Lung (tissue), 12 donors: ENCODE results near the gene NRXN2. TPM values are rescaled to one million over a fixed set of nuclear protein-coding genes. Genes with fewer than 3 reads are reported as not detected.
A peak's percentile ranks its signal among the peaks of the same experiment; 100 is the strongest.

Source experiments
- ATAC-seq: fragments of 200-7000 bp; cut with Tn5 transposase; one replicate; pipeline ENCODE4 v1.9.1; 2020; ENCODE audit warnings: moderate number of reproducible peaks; ENCODE audit not compliant: insufficient read depth, low FRiP score
- DNase-seq, 3 donors: peaks; one replicate each; pipeline ENCODE4 v3.0.0-alpha.2; 2013 to 2017
- H3K27ac ChIP-seq, 2 donors: one replicate each; pipeline ENCODE4 v1.5.1; 2013; ENCODE audit warnings: mild to moderate bottlenecking in 2 of 2, moderate library complexity in 2 of 2, control low read depth in 1 of 2, inconsistent platforms in 1 of 2, low read depth in 1 of 2, low read length in 1 of 2
- H3K27me3 ChIP-seq, 3 donors: one replicate each; pipeline ENCODE4 v1.5.1; 2013; ENCODE audit warnings: low read length in 2 of 3; ENCODE audit not compliant: control insufficient read depth in 3 of 3, insufficient read depth in 3 of 3
- H3K36me3 ChIP-seq, 4 donors: one replicate each; pipeline ENCODE4 v1.5.1; 2013; ENCODE audit warnings: low read length in 4 of 4, mild to moderate bottlenecking in 1 of 4, moderate library complexity in 1 of 4; ENCODE audit not compliant: control insufficient read depth in 4 of 4, insufficient read depth in 4 of 4
- H3K4me1 ChIP-seq, 5 donors: one replicate each; pipeline ENCODE4 v1.5.1; 2013; ENCODE audit warnings: low read length in 5 of 5, mild to moderate bottlenecking in 2 of 5, moderate library complexity in 1 of 5; ENCODE audit not compliant: control insufficient read depth in 5 of 5, insufficient read depth in 5 of 5
- H3K4me3 ChIP-seq: one replicate; pipeline ENCODE4 v1.5.1; 2013; ENCODE audit warnings: mild to moderate bottlenecking, control low read depth, moderate library complexity
- H3K9ac ChIP-seq, 2 donors: one replicate each; pipeline ENCODE4 v1.5.1; 2013; ENCODE audit warnings: low read length in 2 of 2, control low read depth in 1 of 2; ENCODE audit not compliant: insufficient read depth in 1 of 2
- H3K9me3 ChIP-seq, 4 donors: one replicate each; pipeline ENCODE4 v1.5.1; 2013; ENCODE audit warnings: low read length in 3 of 4, mild to moderate bottlenecking in 1 of 4, moderate library complexity in 1 of 4; ENCODE audit not compliant: control insufficient read depth in 4 of 4, insufficient read depth in 3 of 4
- WGBS, 2 donors: extraction: QIAGEN DNeasy Blood & Tissue Kit; methylation state at CpG; one replicate each; pipeline ENCODE4 v1.1.7; 2013; 5-methylcytosine and 5-hydroxymethylcytosine counted together
- polyA plus RNA-seq, 2 donors: library from polyadenylated mRNA; stranded (reverse); fragments of 200-250 nt; gene quantifications; one replicate each; pipeline ENCODE4 v1.2.1, GENCODE V29; 2013
- total RNA-seq, 2 donors: library from RNA; depleted of rRNA in 1 of 2; stranded (reverse); fragments of >200 nt in 1 of 2; gene quantifications; one replicate each; pipeline ENCODE4 v1.2.1, GENCODE V29; 2014 to 2021
- TF ChIP-seq, protein P1 (sequence below): IDR thresholded peaks from 2 replicates; pipeline ENCODE4 v1.5.1; 2012; ENCODE audit warnings: mild to moderate bottlenecking; ENCODE audit errors: control extremely low read depth, extremely low read depth
- donor health status: control.
- donor health status: control.
- donor health status: Bipolar disorder and iron deficiency.
- donor health status: healthy.
- donor health status: DM: yes; HTN: yes; CAD: no.

The NRXN2 gene
- total and polyA plus RNA-seq, 4 donors: 0.39 to 6.6 (median 1.1) TPM

DNA sequence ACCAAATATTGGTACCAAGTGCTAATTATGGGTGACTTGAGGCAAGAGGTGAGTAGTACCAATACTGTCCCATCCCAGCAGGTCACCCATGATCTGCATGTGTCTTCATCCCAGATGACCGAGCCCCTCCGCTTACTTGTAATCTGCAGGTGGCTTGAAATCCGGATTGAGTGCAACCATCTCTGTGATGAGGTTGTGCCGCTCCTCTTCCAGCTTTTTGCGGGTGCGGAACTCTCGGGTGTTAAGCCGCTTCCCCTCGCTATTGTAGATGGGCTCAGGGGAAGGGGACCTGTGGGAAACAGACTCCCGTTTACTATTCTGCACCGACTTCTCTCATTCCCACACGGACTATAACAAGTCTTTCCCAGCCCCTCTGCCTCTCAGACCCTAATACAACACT, 47.1 kb upstream of the NRXN2 start:
- H3K9me3 ChIP-seq: no peaks in the 10 kb centered on the region
- TF ChIP-seq, protein P1, sequence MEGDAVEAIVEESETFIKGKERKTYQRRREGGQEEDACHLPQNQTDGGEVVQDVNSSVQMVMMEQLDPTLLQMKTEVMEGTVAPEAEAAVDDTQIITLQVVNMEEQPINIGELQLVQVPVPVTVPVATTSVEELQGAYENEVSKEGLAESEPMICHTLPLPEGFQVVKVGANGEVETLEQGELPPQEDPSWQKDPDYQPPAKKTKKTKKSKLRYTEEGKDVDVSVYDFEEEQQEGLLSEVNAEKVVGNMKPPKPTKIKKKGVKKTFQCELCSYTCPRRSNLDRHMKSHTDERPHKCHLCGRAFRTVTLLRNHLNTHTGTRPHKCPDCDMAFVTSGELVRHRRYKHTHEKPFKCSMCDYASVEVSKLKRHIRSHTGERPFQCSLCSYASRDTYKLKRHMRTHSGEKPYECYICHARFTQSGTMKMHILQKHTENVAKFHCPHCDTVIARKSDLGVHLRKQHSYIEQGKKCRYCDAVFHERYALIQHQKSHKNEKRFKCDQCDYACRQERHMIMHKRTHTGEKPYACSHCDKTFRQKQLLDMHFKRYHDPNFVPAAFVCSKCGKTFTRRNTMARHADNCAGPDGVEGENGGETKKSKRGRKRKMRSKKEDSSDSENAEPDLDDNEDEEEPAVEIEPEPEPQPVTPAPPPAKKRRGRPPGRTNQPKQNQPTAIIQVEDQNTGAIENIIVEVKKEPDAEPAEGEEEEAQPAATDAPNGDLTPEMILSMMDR: no peak
- H3K27ac ChIP-seq: no peak overlapping the region
- no peaks in the 10 kb centered on the region for H3K27me3 ChIP-seq
- H3K9ac ChIP-seq: no peak overlapping the region
- DNase-seq (no peak), ATAC-seq (no peak)
- no peak overlapping the region for H3K4me3 ChIP-seq
- peaks cover 0 to 12% (median 0%) of the 10 kb centered on the region in 5 donors for H3K4me1 ChIP-seq
- WGBS, 2 donors: 95% methylated on average over 12 of the region's 12 CpGs
- H3K36me3 ChIP-seq: peaks cover 71 to 85% (median 81%) of the 10 kb centered on the region in 4 donors

DNA sequence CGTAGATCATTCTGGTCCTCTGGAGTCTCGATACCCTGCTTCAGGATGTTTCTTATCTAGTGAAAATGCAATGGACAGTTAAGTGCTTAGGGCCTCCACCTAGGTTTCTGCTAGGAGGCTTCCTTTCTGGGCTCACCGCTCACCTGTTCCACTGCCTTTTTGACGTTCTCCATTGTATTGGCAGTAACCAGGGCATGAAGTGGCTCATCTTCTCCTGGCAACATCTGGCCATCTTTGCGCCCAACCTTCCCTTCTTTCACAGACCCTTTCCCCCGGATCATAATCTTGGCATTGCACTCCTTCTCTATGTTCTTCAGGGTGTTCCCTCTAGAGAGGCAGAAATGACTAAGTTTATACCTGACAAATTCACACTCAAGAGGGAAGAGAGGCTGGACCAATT, 46.3 kb upstream of the NRXN2 start:
- peaks cover 0 to 10% (median 0%) of the 10 kb centered on the region in 5 donors for H3K4me1 ChIP-seq
- H3K4me3 ChIP-seq: no peak overlapping the region
- H3K9ac ChIP-seq: peak overlapping the region in 1 of 2 donors; percentile 4
- no peak for ATAC-seq
- 92 to 95% methylated on average over 6 of the region's 6 CpGs for WGBS, 2 donors
- no peaks in the 10 kb centered on the region for H3K27me3 ChIP-seq
- H3K9me3 ChIP-seq: no peaks in the 10 kb centered on the region
- no peak overlapping the region for H3K27ac ChIP-seq
- H3K36me3 ChIP-seq: peaks cover 75 to 86% (median 79%) of the 10 kb centered on the region in 4 donors
- no peak for DNase-seq
- TF ChIP-seq, protein P1: no peak

DNA sequence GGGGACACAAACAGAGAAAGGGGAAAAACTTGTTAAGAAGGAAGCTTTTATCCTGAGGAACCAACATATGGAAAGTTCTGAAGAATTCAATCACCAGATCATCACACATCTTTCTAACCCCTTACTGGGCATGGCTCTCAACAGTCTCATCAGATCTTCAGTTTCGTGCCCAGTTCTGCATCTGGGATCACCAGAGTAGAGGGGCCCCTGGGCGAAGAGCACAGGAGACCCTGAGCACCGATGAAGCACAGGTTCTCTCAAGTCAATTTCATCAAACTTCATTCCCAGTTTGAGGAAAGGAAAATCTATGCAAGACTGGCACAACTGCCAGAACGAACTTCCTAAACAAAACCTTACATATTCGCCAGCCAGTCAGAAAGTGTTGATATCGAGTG, 45.3 kb upstream of the NRXN2 start:
- Histone ChIP-seq H3K4me3 (no peak overlapping the region), H3K4me1 (peaks cover 0 to 8% (median 0%) of the 10 kb centered on the region in 5 donors), H3K9me3 (no peaks in the 10 kb centered on the region), H3K36me3 (peaks cover 73 to 84% (median 81%) of the 10 kb centered on the region in 4 donors), H3K9ac (no peak overlapping the region), H3K27ac (no peak overlapping the region), H3K27me3 (no peaks in the 10 kb centered on the region)
- ATAC-seq (no peak), DNase-seq (no peak)
- 89 to 91% methylated on average over 6 of the region's 6 CpGs for WGBS, 2 donors
- TF ChIP-seq, protein P1: no peak
